ENCODE measurements around the gene GIMAP1. TPM values are rescaled to one million over a fixed set of nuclear protein-coding genes. Genes with fewer than 3 reads are reported as not detected.
A peak's percentile ranks its signal among the peaks of the same experiment; 100 is the strongest.

GIMAP1 gene
- total and polyA plus RNA-seq, 5 donors from 2014 or later, result 17.1 to 90.0 (median 64.1) TPM

GRCh38 chr7:150748376-150748775 is 32.0 kb downstream of the GIMAP1 start:
- Mint-ChIP-seq H3K27ac (peak overlapping the region; percentile 59 to 91 (median 87)), H3K4me3 (peak overlapping the region; percentile 11 to 42 (median 17)), H3K27me3 (no peaks in the 10 kb centered on the region), H3K4me1 (peaks cover 11 to 90% (median 65%) of the 10 kb centered on the region in 4 donors), H3K9me3 (no peaks in the 10 kb centered on the region), H3K36me3 (peaks cover 29% of the 10 kb centered on the region)
- Histone ChIP-seq H3K36me3 (ENCODE audit: control insufficient read depth, insufficient read depth, low read length) (peaks cover 21% of the 10 kb centered on the region), H3K4me3 (ENCODE audit: low read depth, low read length) (no peak overlapping the region), H3K27me3 (ENCODE audit: control insufficient read depth, insufficient read depth, low read length) (no peaks in the 10 kb centered on the region), H3K4me1 (ENCODE audit: control insufficient read depth, insufficient read depth, low read length, poor library complexity, severe bottlenecking) (peaks cover 69% of the 10 kb centered on the region), H3K27ac (ENCODE audit: insufficient read depth, low read length, poor library complexity, severe bottlenecking) (peak overlapping the region; percentile 6), H3K9me3 (ENCODE audit: control insufficient read depth in 2 of 2, low read length in 2 of 2) (no peaks in the 10 kb centered on the region)
- no peak for DNase-seq
- peak; percentile 41 to 46 for ATAC-seq (ENCODE audit: low read depth in 2 of 2)

GRCh38 chr7:150751702-150752101 is 35.3 kb downstream of the GIMAP1 start:
- Histone ChIP-seq H3K4me3 (ENCODE audit: low read depth, low read length) (no peak overlapping the region), H3K27me3 (ENCODE audit: control insufficient read depth, insufficient read depth, low read length) (no peaks in the 10 kb centered on the region), H3K4me1 (ENCODE audit: control insufficient read depth, insufficient read depth, low read length, poor library complexity, severe bottlenecking) (peaks cover 66% of the 10 kb centered on the region), H3K36me3 (ENCODE audit: control insufficient read depth, insufficient read depth, low read length) (no peaks in the 10 kb centered on the region), H3K9me3 (ENCODE audit: control insufficient read depth in 2 of 2, low read length in 2 of 2) (no peaks in the 10 kb centered on the region), H3K27ac (ENCODE audit: insufficient read depth, low read length, poor library complexity, severe bottlenecking) (no peak overlapping the region)
- Mint-ChIP-seq H3K9me3 (no peaks in the 10 kb centered on the region), H3K27me3 (peaks cover 4% of the 10 kb centered on the region), H3K4me1 (peaks cover 7 to 90% (median 65%) of the 10 kb centered on the region in 4 donors), H3K4me3 (no peak overlapping the region), H3K36me3 (peaks cover 3% of the 10 kb centered on the region), H3K27ac (peak overlapping the region in 2 of 3 donors; percentile 32 to 55)
- no peak for ATAC-seq (ENCODE audit: low read depth in 2 of 2)
- no peak for DNase-seq

GRCh38 chr7:150753239-150753638 is 36.8 kb downstream of the GIMAP1 start:
- no peaks in the 10 kb centered on the region for H3K9me3 Mint-ChIP-seq
- peaks cover 8 to 78% (median 59%) of the 10 kb centered on the region in 4 donors for H3K4me1 Mint-ChIP-seq
- no peaks in the 10 kb centered on the region for H3K36me3 Mint-ChIP-seq
- H3K36me3 ChIP-seq (ENCODE audit: control insufficient read depth, insufficient read depth, low read length), result no peaks in the 10 kb centered on the region
- H3K9me3 ChIP-seq (ENCODE audit: control insufficient read depth in 2 of 2, low read length in 2 of 2), result no peaks in the 10 kb centered on the region
- ATAC-seq (ENCODE audit: low read depth in 2 of 2) (no peak), DNase-seq (no peak)
- H3K27ac Mint-ChIP-seq, result peak overlapping the region; percentile 52 to 93 (median 71)
- H3K27me3 ChIP-seq (ENCODE audit: control insufficient read depth, insufficient read depth, low read length), result no peaks in the 10 kb centered on the region
- no peak overlapping the region for H3K4me3 ChIP-seq (ENCODE audit: low read depth, low read length)
- H3K4me1 ChIP-seq (ENCODE audit: control insufficient read depth, insufficient read depth, low read length, poor library complexity, severe bottlenecking), result peaks cover 51% of the 10 kb centered on the region
- H3K4me3 Mint-ChIP-seq, result peak overlapping the region in 1 of 4 donors; percentile 46
- H3K27ac ChIP-seq (ENCODE audit: insufficient read depth, low read length, poor library complexity, severe bottlenecking), result peak overlapping the region; percentile 69
- H3K27me3 Mint-ChIP-seq, result peaks cover 4% of the 10 kb centered on the region

- Histone ChIP-seq H3K27me3 (ENCODE audit: control insufficient read depth, insufficient read depth, low read length) (no peaks in the 10 kb centered on the region), H3K36me3 (ENCODE audit: control insufficient read depth, insufficient read depth, low read length) (no peaks in the 10 kb centered on the region), H3K9me3 (ENCODE audit: control insufficient read depth in 2 of 2, low read length in 2 of 2) (no peaks in the 10 kb centered on the region), H3K27ac (ENCODE audit: insufficient read depth, low read length, poor library complexity, severe bottlenecking) (peak overlapping the region; percentile 69), H3K4me1 (ENCODE audit: control insufficient read depth, insufficient read depth, low read length, poor library complexity, severe bottlenecking) (peaks cover 43% of the 10 kb centered on the region), H3K4me3 (ENCODE audit: low read depth, low read length) (peak overlapping the region; percentile 54)
- DNase-seq (peak in 1 of 3 donors; percentile 56), ATAC-seq (ENCODE audit: low read depth in 2 of 2) (peak in 1 of 2 donors; percentile 34)
- H3K27me3 Mint-ChIP-seq, result peaks cover 4% of the 10 kb centered on the region
- peaks cover 6 to 70% (median 55%) of the 10 kb centered on the region in 4 donors for H3K4me1 Mint-ChIP-seq
- peak overlapping the region; percentile 80 to 93 (median 89) for H3K27ac Mint-ChIP-seq
- no peaks in the 10 kb centered on the region for H3K36me3 Mint-ChIP-seq
- H3K4me3 Mint-ChIP-seq, result peak overlapping the region; percentile 61 to 90 (median 77)
- no peaks in the 10 kb centered on the region for H3K9me3 Mint-ChIP-seq
Measured at GRCh38 chr7:150753826-150754603, 37.6 kb downstream of the GIMAP1 start.

GRCh38 chr7:150754951-150755350 is 38.5 kb downstream of the GIMAP1 start:
- DNase-seq, result no peak
- H3K4me3 Mint-ChIP-seq, result peak overlapping the region; percentile 60 to 87 (median 80)
- peaks cover 4% of the 10 kb centered on the region for H3K27me3 Mint-ChIP-seq
- no peaks in the 10 kb centered on the region for H3K36me3 Mint-ChIP-seq
- H3K4me3 ChIP-seq (ENCODE audit: low read depth, low read length), result peak overlapping the region; percentile 65
- peaks cover 6 to 61% (median 48%) of the 10 kb centered on the region in 4 donors for H3K4me1 Mint-ChIP-seq
- H3K36me3 ChIP-seq (ENCODE audit: control insufficient read depth, insufficient read depth, low read length), result no peaks in the 10 kb centered on the region
- H3K27ac Mint-ChIP-seq, result peak overlapping the region; percentile 90 to 97 (median 92)
- peaks cover 0 to 3% (median 0%) of the 10 kb centered on the region in 7 donors for H3K9me3 Mint-ChIP-seq
- peak overlapping the region; percentile 69 for H3K27ac ChIP-seq (ENCODE audit: insufficient read depth, low read length, poor library complexity, severe bottlenecking)
- no peaks in the 10 kb centered on the region for H3K9me3 ChIP-seq (ENCODE audit: control insufficient read depth in 2 of 2, low read length in 2 of 2)
- no peaks in the 10 kb centered on the region for H3K27me3 ChIP-seq (ENCODE audit: control insufficient read depth, insufficient read depth, low read length)
- ATAC-seq (ENCODE audit: low read depth in 2 of 2), result no peak
- peaks cover 34% of the 10 kb centered on the region for H3K4me1 ChIP-seq (ENCODE audit: control insufficient read depth, insufficient read depth, low read length, poor library complexity, severe bottlenecking)

- H3K4me1 Mint-ChIP-seq, result peaks cover 6 to 55% (median 44%) of the 10 kb centered on the region in 4 donors
- peaks cover 4% of the 10 kb centered on the region for H3K27me3 Mint-ChIP-seq
- H3K36me3 Mint-ChIP-seq, result no peaks in the 10 kb centered on the region
Measured at GRCh38 chr7:150755473-150756099, 39.2 kb downstream of the GIMAP1 start.

GRCh38 chr7:150756166-150756565 is 39.8 kb downstream of the GIMAP1 start:
- Mint-ChIP-seq H3K4me3 (peak overlapping the region; percentile 27 to 87 (median 80)), H3K9me3 (peaks cover 0 to 5% (median 0%) of the 10 kb centered on the region in 7 donors), H3K27me3 (peaks cover 4% of the 10 kb centered on the region), H3K27ac (peak overlapping the region; percentile 90 to 97 (median 92)), H3K36me3 (no peaks in the 10 kb centered on the region), H3K4me1 (peaks cover 6 to 51% (median 41%) of the 10 kb centered on the region in 4 donors)
- Histone ChIP-seq H3K4me3 (ENCODE audit: low read depth, low read length) (peak overlapping the region; percentile 65), H3K27ac (ENCODE audit: insufficient read depth, low read length, poor library complexity, severe bottlenecking) (peak overlapping the region; percentile 69), H3K27me3 (ENCODE audit: control insufficient read depth, insufficient read depth, low read length) (no peaks in the 10 kb centered on the region), H3K9me3 (ENCODE audit: control insufficient read depth in 2 of 2, low read length in 2 of 2) (peaks cover 0 to 1% of the 10 kb centered on the region in 2 experiments), H3K36me3 (ENCODE audit: control insufficient read depth, insufficient read depth, low read length) (no peaks in the 10 kb centered on the region), H3K4me1 (ENCODE audit: control insufficient read depth, insufficient read depth, low read length, poor library complexity, severe bottlenecking) (peaks cover 34% of the 10 kb centered on the region)
- ATAC-seq (ENCODE audit: low read depth in 2 of 2) (no peak), DNase-seq (no peak)

More at GRCh38 chr7:150755473-150756099, 39.2 kb downstream of the GIMAP1 start:
- no peaks in the 10 kb centered on the region for H3K9me3 ChIP-seq (ENCODE audit: control insufficient read depth in 2 of 2, low read length in 2 of 2)
- H3K4me3 ChIP-seq (ENCODE audit: low read depth, low read length), result peak overlapping the region; percentile 65
- peak overlapping the region; percentile 69 for H3K27ac ChIP-seq (ENCODE audit: insufficient read depth, low read length, poor library complexity, severe bottlenecking)
- H3K4me1 ChIP-seq (ENCODE audit: control insufficient read depth, insufficient read depth, low read length, poor library complexity, severe bottlenecking), result peaks cover 34% of the 10 kb centered on the region
- ATAC-seq (ENCODE audit: low read depth in 2 of 2) (peak; percentile 78 to 84), DNase-seq (peak; percentile 39 to 87 (median 59))
- Mint-ChIP-seq H3K9me3 (peaks cover 0 to 5% (median 0%) of the 10 kb centered on the region in 7 donors), H3K27ac (peak overlapping the region; percentile 90 to 97 (median 92)), H3K4me3 (peak overlapping the region; percentile 60 to 87 (median 80))
- no peaks in the 10 kb centered on the region for H3K27me3 ChIP-seq (ENCODE audit: control insufficient read depth, insufficient read depth, low read length)
- H3K36me3 ChIP-seq (ENCODE audit: control insufficient read depth, insufficient read depth, low read length), result no peaks in the 10 kb centered on the region

All from CD4-positive, CD25-positive, alpha-beta regulatory T cell (primary cell).